Liver (tissue), 3 donors: ENCODE results near the gene TMEM128.

Experiments
- CTCF ChIP-seq: fragments of 150-350 bp; IDR thresholded peaks from 2 replicates; pipeline ENCODE4 v1.5.1; 2017; ENCODE audit warnings: improper control_type of control experiment, low read depth, low read length; ENCODE audit not compliant: missing input control
- RXRA ChIP-seq, 2 donors: IDR thresholded peaks; 2 replicates each; pipeline ENCODE4 v1.6.1; 2017 to 2018; ENCODE audit warnings: antibody characterized with exemption in 2 of 2, mild to moderate bottlenecking in 1 of 2
- donor health status: healthy.
- donor health status: healthy.

- TF ChIP-seq RXRA (IDR thresholded peaks at IDR 0.05) (no peak), CTCF (no peak)
These were observed 41.8 kb downstream of the TMEM128 start for GRCh38 chr4:4206204-4206603.
